ENCODE results near the gene PEX5L.

Gene PEX5L

GRCh38 chr3:179768080-179768479, 268.7 kb downstream of the PEX5L start:
- peaks cover 39% of the 10 kb centered on the region for H3K36me3 Mint-ChIP-seq
- ATAC-seq (ENCODE audit: low read depth) (no peak), DNase-seq (ENCODE audit: low spot score in 2 of 2) (no peak)
- H3K27ac Mint-ChIP-seq = no peak overlapping the region
- no peaks in the 10 kb centered on the region for H3K9me3 Mint-ChIP-seq
- no peak overlapping the region for H3K4me3 Mint-ChIP-seq
- no peaks in the 10 kb centered on the region for H3K4me1 Mint-ChIP-seq
- H3K27me3 Mint-ChIP-seq = no peaks in the 10 kb centered on the region

- Mint-ChIP-seq H3K4me3 (no peak overlapping the region), H3K36me3 (peaks cover 36% of the 10 kb centered on the region), H3K4me1 (no peaks in the 10 kb centered on the region), H3K27ac (peak overlapping the region; percentile 60), H3K9me3 (no peaks in the 10 kb centered on the region), H3K27me3 (no peaks in the 10 kb centered on the region)
- ATAC-seq (ENCODE audit: low read depth) (no peak), DNase-seq (ENCODE audit: low spot score in 2 of 2) (no peak)
These were observed 270.2 kb downstream of the PEX5L start for GRCh38 chr3:179766416-179767133.

GRCh38 chr3:179765396-179765795, 271.3 kb downstream of the PEX5L start:
- Mint-ChIP-seq H3K4me3 (no peak overlapping the region), H3K4me1 (no peaks in the 10 kb centered on the region), H3K9me3 (no peaks in the 10 kb centered on the region), H3K27me3 (no peaks in the 10 kb centered on the region), H3K36me3 (peaks cover 39% of the 10 kb centered on the region), H3K27ac (peak overlapping the region; percentile 60)
- ATAC-seq (ENCODE audit: low read depth) = no peak
- DNase-seq (ENCODE audit: low spot score in 2 of 2) = no peak

- H3K36me3 Mint-ChIP-seq = peaks cover 33% of the 10 kb centered on the region
- ATAC-seq (ENCODE audit: low read depth) = no peak
- H3K4me3 Mint-ChIP-seq = no peak overlapping the region
- no peak overlapping the region for H3K27ac Mint-ChIP-seq
- no peak for DNase-seq (ENCODE audit: low spot score in 2 of 2)
- H3K9me3 Mint-ChIP-seq = no peaks in the 10 kb centered on the region
- H3K27me3 Mint-ChIP-seq = no peaks in the 10 kb centered on the region
- H3K4me1 Mint-ChIP-seq = no peaks in the 10 kb centered on the region
These were observed 275.8 kb downstream of the PEX5L start for GRCh38 chr3:179760944-179761343.

- Mint-ChIP-seq H3K9me3 (no peaks in the 10 kb centered on the region), H3K27ac (no peak overlapping the region), H3K4me3 (no peak overlapping the region), H3K27me3 (no peaks in the 10 kb centered on the region), H3K36me3 (peaks cover 16% of the 10 kb centered on the region), H3K4me1 (no peaks in the 10 kb centered on the region)
- ATAC-seq (ENCODE audit: low read depth) (no peak), DNase-seq (ENCODE audit: low spot score in 2 of 2) (no peak)
These were observed 285.9 kb downstream of the PEX5L start for GRCh38 chr3:179750720-179751328.

GRCh38 chr3:179745716-179746115, 291.0 kb downstream of the PEX5L start:
- peaks cover 29% of the 10 kb centered on the region for H3K36me3 Mint-ChIP-seq
- no peak overlapping the region for H3K27ac Mint-ChIP-seq
- no peak for ATAC-seq (ENCODE audit: low read depth)
- DNase-seq (ENCODE audit: low spot score in 2 of 2) = no peak
- no peaks in the 10 kb centered on the region for H3K4me1 Mint-ChIP-seq
- H3K9me3 Mint-ChIP-seq = no peaks in the 10 kb centered on the region
- no peak overlapping the region for H3K4me3 Mint-ChIP-seq
- H3K27me3 Mint-ChIP-seq = no peaks in the 10 kb centered on the region

GRCh38 chr3:179745079-179745478, 291.7 kb downstream of the PEX5L start:
- Mint-ChIP-seq H3K27me3 (no peaks in the 10 kb centered on the region), H3K27ac (no peak overlapping the region), H3K4me1 (no peaks in the 10 kb centered on the region), H3K4me3 (no peak overlapping the region), H3K36me3 (peaks cover 32% of the 10 kb centered on the region), H3K9me3 (no peaks in the 10 kb centered on the region)
- ATAC-seq (ENCODE audit: low read depth) (no peak), DNase-seq (ENCODE audit: low spot score in 2 of 2) (no peak)

All from memory B cell (primary cell).